H9 (cell line): ENCODE data around the gene TSPAN18. TPM values are rescaled to one million over a fixed set of nuclear protein-coding genes. Genes with fewer than 3 reads are reported as not detected.

Experiments used
- DNase-seq: peaks from one replicate; pipeline ENCODE4 v3.0.0-alpha.2; 2017
- H2AFZ ChIP-seq: one replicate; pipeline ENCODE4 v1.6.1; 2013; ENCODE audit warnings: mild to moderate bottlenecking, low read length, control low read depth, moderate library complexity
- H2AK5ac ChIP-seq: 2 replicates; pipeline ENCODE4 v1.6.1; 2013; ENCODE audit warnings: low read length, control low read depth, mixed read lengths; ENCODE audit not compliant: insufficient read length
- H2BK120ac ChIP-seq: one replicate; pipeline ENCODE4 v1.6.1; 2013; ENCODE audit warnings: low read depth, mild to moderate bottlenecking, low read length, control low read depth, inconsistent platforms; ENCODE audit not compliant: poor library complexity, severe bottlenecking
- H2BK12ac ChIP-seq: 2 replicates; pipeline ENCODE4 v1.6.1; 2013; ENCODE audit warnings: low read length, control low read depth, mixed read lengths, low read depth; ENCODE audit not compliant: insufficient read length
- H2BK15ac ChIP-seq: 2 replicates; pipeline ENCODE4 v1.6.1; 2013; ENCODE audit warnings: low read depth, low read length, control low read depth
- H2BK20ac ChIP-seq: one replicate; pipeline ENCODE4 v1.6.1; 2013; ENCODE audit warnings: low read depth, mild to moderate bottlenecking, low read length, control low read depth, inconsistent platforms; ENCODE audit not compliant: poor library complexity, severe bottlenecking
- H2BK5ac ChIP-seq: 2 replicates; pipeline ENCODE4 v1.6.1; 2013; ENCODE audit warnings: low read length, control low read depth, mixed read lengths; ENCODE audit not compliant: insufficient read length
- H3K14ac ChIP-seq: 2 replicates; pipeline ENCODE4 v1.6.1; 2013; ENCODE audit warnings: low read length, control low read depth; ENCODE audit not compliant: insufficient read depth
- H3K18ac ChIP-seq: 2 replicates; pipeline ENCODE4 v1.6.1; 2013; ENCODE audit warnings: low read depth, mild to moderate bottlenecking, mixed read lengths, low read length, control low read depth; ENCODE audit not compliant: insufficient read length
- H3K23ac ChIP-seq: 2 replicates; pipeline ENCODE4 v1.6.1; 2013; ENCODE audit warnings: low read length, control low read depth, mixed read lengths, low read depth; ENCODE audit not compliant: insufficient read length
- H3K23me2 ChIP-seq: 2 replicates; pipeline ENCODE4 v1.6.1; 2013; ENCODE audit warnings: low read depth, mild to moderate bottlenecking, mixed read lengths, low read length, control low read depth; ENCODE audit not compliant: insufficient read length, poor library complexity, severe bottlenecking
- H3K27ac ChIP-seq: 2 replicates; pipeline ENCODE4 v1.5.1; 2013; ENCODE audit warnings: low read length, control low read depth, mixed read lengths, low read depth; ENCODE audit not compliant: insufficient read length
- H3K27me3 ChIP-seq: 2 replicates; pipeline ENCODE4 v1.6.1; 2013; ENCODE audit warnings: low read length, control low read depth, inconsistent platforms; ENCODE audit not compliant: insufficient read depth
- H3K4ac ChIP-seq: 2 replicates; pipeline ENCODE4 v1.6.1; 2013; ENCODE audit warnings: low read depth, mild to moderate bottlenecking, control low read depth, inconsistent platforms, low read length, moderate library complexity
- H3K4me1 ChIP-seq: 2 replicates; pipeline ENCODE4 v1.6.1; 2013; ENCODE audit warnings: low read length, control low read depth, inconsistent platforms; ENCODE audit not compliant: insufficient read depth
- H3K4me2 ChIP-seq: 2 replicates; pipeline ENCODE4 v1.6.1; 2013; ENCODE audit warnings: low read length, control low read depth, mixed read lengths; ENCODE audit not compliant: insufficient read length, insufficient read depth
- H3K56ac ChIP-seq: 2 replicates; pipeline ENCODE4 v1.6.1; 2013; ENCODE audit warnings: low read depth, mild to moderate bottlenecking, mixed read lengths, low read length, control low read depth; ENCODE audit not compliant: insufficient read length
- H3K79me1 ChIP-seq: 2 replicates; pipeline ENCODE4 v1.6.1; 2013; ENCODE audit warnings: low read depth, mild to moderate bottlenecking, moderate library complexity, low read length, control low read depth, inconsistent platforms; ENCODE audit not compliant: insufficient read depth, poor library complexity, severe bottlenecking
- H3K79me2 ChIP-seq: 2 replicates; pipeline ENCODE4 v1.6.1; 2013; ENCODE audit warnings: low read length, control low read depth, inconsistent platforms; ENCODE audit not compliant: insufficient read depth
- H3K9ac ChIP-seq: 2 replicates; pipeline ENCODE4 v1.6.1; 2013; ENCODE audit warnings: low read length, control low read depth, mixed read lengths; ENCODE audit not compliant: insufficient read length; ENCODE audit errors: extremely low read depth
- H3K9me3 ChIP-seq: one replicate; pipeline ENCODE4 v1.6.1; 2013; ENCODE audit warnings: low read depth, low read length, inconsistent platforms; ENCODE audit not compliant: control insufficient read depth
- H3T11ph ChIP-seq: one replicate; pipeline ENCODE4 v1.6.1; 2013; ENCODE audit warnings: mild to moderate bottlenecking, low read length, control low read depth, inconsistent platforms
- H4K20me1 ChIP-seq: one replicate; pipeline ENCODE4 v1.6.1; 2013; ENCODE audit not compliant: control insufficient read depth, insufficient read length, insufficient read depth
- H4K5ac ChIP-seq: 2 replicates; pipeline ENCODE4 v1.6.1; 2013; ENCODE audit warnings: low read depth, mild to moderate bottlenecking, mixed read lengths, low read length, control low read depth; ENCODE audit not compliant: insufficient read length
- H4K8ac ChIP-seq: replicated peaks from 2 replicates; pipeline ENCODE4 v1.6.1; 2013; ENCODE audit warnings: low read length, control low read depth, mixed read lengths, low read depth; ENCODE audit not compliant: insufficient read length
- H4K91ac ChIP-seq: 2 replicates; pipeline ENCODE4 v1.6.1; 2013; ENCODE audit warnings: low read depth, mild to moderate bottlenecking, moderate library complexity, mixed read lengths, low read length, control low read depth; ENCODE audit not compliant: insufficient read length
- H3K27ac Mint-ChIP-seq, 3 experiments: 2 replicates in 2 of 3; 3 replicates in 1 of 3; pipeline ENCODE4 v1.8.0; 2020 to 2021; ENCODE audit warnings: mixed read lengths in 3 of 3, mild to moderate bottlenecking in 1 of 3, moderate library complexity in 1 of 3
- H3K27me3 Mint-ChIP-seq: 2 replicates; pipeline ENCODE4 v1.8.0; 2021; ENCODE audit warnings: low read depth, mild to moderate bottlenecking, moderate library complexity, mixed read lengths
- H3K36me3 Mint-ChIP-seq, 3 experiments: 2 replicates in 2 of 3; 3 replicates in 1 of 3; pipeline ENCODE4 v1.8.0; 2020 to 2021; ENCODE audit warnings: low read depth in 3 of 3, mixed read lengths in 3 of 3; ENCODE audit not compliant: insufficient read depth in 1 of 3
- H3K4me1 Mint-ChIP-seq, 2 experiments: 2 replicates each; pipeline ENCODE4 v1.8.0; 2020; ENCODE audit warnings: mixed read lengths in 2 of 2
- H3K4me3 Mint-ChIP-seq, 2 experiments: 2 replicates in 1 of 2; 3 replicates in 1 of 2; pipeline ENCODE4 v1.8.0; 2020 to 2021; ENCODE audit warnings: mild to moderate bottlenecking in 2 of 2, mixed read lengths in 2 of 2, moderate library complexity in 1 of 2
- H3K9me3 Mint-ChIP-seq, 2 experiments: 2 replicates in 1 of 2; 3 replicates in 1 of 2; pipeline ENCODE4 v1.8.0; 2020; ENCODE audit warnings: mild to moderate bottlenecking in 2 of 2, mixed read lengths in 2 of 2, moderate library complexity in 1 of 2
- CTCF ChIP-seq: fragments of 200-600 bp; sonication (generic); conservative IDR thresholded peaks from 3 replicates; pipeline ENCODE4 v1.8.0; 2021; ENCODE audit warnings: antibody characterized with exemption, mild to moderate bottlenecking
- WGBS: extraction: QIAGEN DNeasy Blood & Tissue Kit; methylation state at CpG from one replicate; pipeline ENCODE4 v1.1.7; 2013; ENCODE audit warnings: missing lambda C conversion rate, low lambda C conversion rate, mixed read lengths; ENCODE audit not compliant: insufficient read length; ENCODE audit errors: extremely low coverage; 5-methylcytosine and 5-hydroxymethylcytosine counted together
- total RNA-seq: library from RNA; stranded (reverse); gene quantifications from 2 replicates; pipeline ENCODE4 v1.2.1, GENCODE V29; 2021

The TSPAN18 gene
- total RNA-seq, 1 experiment from 2014 or later: 25.3 TPM

- Histone ChIP-seq H3K9me3 (no peaks in the 10 kb centered on the region), H2BK15ac (no peak overlapping the region), H2BK12ac (no peak overlapping the region), H3K79me1 (no peaks in the 10 kb centered on the region), H3K27me3 (peaks cover 2% of the 10 kb centered on the region; the same call in 1 of the 2 replicates), H2BK5ac (no peak overlapping the region), H3K4me1 (no peaks in the 10 kb centered on the region; the same call in 1 of the 2 replicates), H3K4ac (no peak overlapping the region), H2AK5ac (no peak overlapping the region), H4K91ac (no peak overlapping the region), H3K4me2 (no peak overlapping the region), H3K9ac (no peak overlapping the region), H3K14ac (no peak overlapping the region), H2BK20ac (no peak overlapping the region), H4K5ac (no peak overlapping the region), H3K18ac (no peak overlapping the region), H4K20me1 (no peaks in the 10 kb centered on the region), H2BK120ac (no peak overlapping the region), H4K8ac (no peak overlapping the region), H3K23me2 (no peaks in the 10 kb centered on the region), H3K27ac (no peak overlapping the region), H3K79me2 (no peaks in the 10 kb centered on the region), H3K56ac (no peak overlapping the region), H2AFZ (no peak overlapping the region), H3T11ph (no peak overlapping the region), H3K23ac (no peak overlapping the region)
- no peak for TF ChIP-seq CTCF
- WGBS: no CpG with 5 or more reads among the region's 10 CpGs
- H3K4me3 Mint-ChIP-seq: no peak overlapping the region
- no peak for DNase-seq
- no peaks in the 10 kb centered on the region for H3K36me3 Mint-ChIP-seq
- no peak overlapping the region for H3K27ac Mint-ChIP-seq
- H3K27me3 Mint-ChIP-seq: peaks cover 4% of the 10 kb centered on the region
- no peaks in the 10 kb centered on the region for H3K9me3 Mint-ChIP-seq
- peaks cover 34 to 38% of the 10 kb centered on the region in 2 experiments for H3K4me1 Mint-ChIP-seq
These were observed 244.4 kb downstream of the TSPAN18 start for GRCh38 chr11:44971185-44971584.
